HG03575 (cell line): ENCODE results near the gene CCDC121.

ENCODE experiments used
- ATAC-seq: cut with Tn5 transposase; IDR thresholded peaks from one replicate; pipeline ENCODE4 v1.9.1; 2021; ENCODE audit not compliant: unreplicated experiment, insufficient number of reproducible peaks, low FRiP score; ENCODE audit errors: extremely low read depth

The CCDC121 gene

DNA sequence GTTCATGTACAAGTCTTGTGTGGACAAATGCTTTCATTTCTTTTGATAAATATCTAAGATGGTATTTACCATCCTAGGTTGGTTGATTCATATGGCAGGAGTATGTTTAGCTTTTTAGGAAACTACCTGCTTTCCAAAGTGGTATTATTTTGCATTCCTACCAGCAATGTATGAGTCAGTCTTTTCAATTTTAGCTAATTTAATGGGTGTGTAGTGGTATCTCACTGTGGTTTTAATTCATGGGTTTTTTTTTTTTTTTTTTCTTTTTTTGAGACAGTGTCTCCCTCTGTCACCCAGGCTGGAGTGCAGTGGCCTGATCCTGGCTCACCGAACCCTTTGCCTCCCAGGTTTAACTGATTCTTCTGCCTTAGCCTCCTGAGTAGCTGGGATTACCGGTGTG is 41.8 kb downstream of the CCDC121 start:
- ATAC-seq = no peak

DNA sequence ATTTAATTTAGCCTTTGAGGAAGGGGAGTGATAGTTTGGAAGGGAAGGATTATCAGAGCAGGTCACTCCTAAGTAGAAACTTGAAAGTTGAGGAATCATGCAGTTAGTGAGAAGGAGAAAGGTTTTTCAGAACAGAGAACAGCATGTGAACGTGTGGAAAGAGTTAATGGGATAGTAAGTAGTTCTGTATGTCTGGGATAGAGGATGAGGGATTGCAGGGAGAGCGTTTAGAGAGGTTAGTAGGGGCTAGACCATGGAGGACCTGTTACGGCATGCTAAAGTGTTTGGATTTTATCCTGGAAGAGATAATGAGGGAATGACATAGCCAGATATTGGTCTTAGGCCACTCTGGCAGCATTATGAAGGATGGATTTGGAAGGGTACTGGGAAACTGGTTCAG is 44.2 kb downstream of the CCDC121 start:
- no peak for ATAC-seq

DNA sequence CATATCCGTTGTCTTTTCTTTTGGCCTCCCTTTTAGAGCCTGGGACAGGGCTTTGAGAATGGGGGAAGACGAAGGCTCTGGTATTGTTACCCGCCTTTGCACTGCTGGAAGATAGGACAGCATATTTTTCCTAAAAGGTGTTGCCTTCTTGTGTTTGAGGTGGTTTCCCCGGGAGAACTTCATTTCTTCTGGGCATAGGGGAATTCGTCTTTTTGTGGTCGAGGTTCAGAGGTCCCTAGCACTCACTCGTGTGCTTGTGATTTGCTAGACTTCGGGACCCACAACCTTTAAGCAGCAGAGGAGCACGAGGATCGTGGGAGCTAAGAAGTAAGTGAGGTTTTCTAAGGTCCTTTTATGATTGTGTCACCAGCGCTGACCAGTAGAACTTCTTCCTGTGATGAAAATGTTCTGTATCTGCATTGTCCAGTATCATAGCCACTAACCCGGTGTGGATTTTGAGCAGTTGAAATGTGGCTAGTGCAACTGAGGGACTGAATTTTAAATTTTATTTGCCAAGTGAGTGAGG is 45.4 kb downstream of the CCDC121 start:
- no peak for ATAC-seq

DNA sequence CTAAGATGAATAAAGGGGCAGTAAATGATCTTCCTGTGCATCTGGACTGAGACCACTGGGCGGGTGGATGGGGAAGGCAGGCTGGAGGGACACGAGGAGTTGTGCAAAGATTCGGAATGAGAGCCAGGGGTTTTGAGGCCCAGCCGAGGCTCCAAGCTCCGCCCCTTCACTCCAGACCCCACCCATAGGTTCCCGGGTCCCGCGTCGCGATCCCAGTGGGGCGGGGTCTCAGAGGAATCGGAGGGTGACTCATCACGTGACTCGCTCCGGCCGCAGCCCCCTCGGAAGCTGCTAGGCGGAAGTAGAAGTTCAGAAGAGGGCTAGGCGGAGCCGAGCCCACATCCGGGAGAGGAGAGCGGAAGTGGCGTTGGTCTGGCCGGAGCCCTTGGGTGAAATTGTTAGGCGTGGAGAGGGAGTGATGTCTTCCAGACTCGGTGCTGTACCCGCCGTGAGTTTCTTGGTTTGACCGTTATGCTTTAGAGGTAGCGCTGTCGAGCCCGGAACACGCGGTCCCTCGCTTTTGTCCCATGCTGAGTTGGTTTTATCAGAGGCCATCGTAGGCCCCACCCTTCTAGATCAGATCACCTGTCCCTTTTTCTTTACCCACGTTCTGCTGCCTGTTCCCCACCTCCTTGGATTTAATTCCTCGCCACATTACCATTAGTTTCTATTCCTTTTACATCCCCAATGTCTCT is 46.0 kb downstream of the CCDC121 start, which contains the start of gene ZNF512:
Gene ZNF512 (plus strand): TSS at position 348 of the 695 bp plus-strand sequence. CDS start 71 bp downstream, at position 419.
- no peak for ATAC-seq

DNA sequence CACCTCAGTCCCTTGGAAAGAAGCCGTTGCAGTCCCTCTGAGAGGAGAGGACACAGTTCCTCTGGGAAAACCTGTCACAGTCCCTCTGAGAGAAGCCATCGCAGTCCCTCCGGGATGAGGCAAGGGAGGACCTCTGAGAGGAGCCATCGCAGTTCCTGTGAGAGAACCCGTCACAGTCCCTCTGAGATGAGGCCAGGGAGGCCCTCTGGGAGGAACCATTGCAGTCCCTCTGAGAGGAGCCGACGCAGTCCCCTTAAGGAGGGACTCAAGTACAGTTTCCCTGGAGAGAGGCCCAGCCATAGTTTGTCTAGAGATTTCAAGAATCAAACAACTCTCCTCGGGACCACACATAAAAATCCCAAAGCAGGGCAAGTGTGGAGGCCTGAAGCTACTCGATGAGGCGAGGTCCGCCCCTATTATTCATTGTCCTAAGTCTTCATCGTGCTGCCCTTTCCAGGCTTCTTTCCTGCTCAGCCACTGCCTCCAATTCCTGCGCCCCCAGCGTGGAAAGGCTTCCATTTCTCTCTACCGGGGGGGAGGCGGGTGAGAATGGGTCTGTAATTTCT is 46.6 kb downstream of the CCDC121 start:
- ATAC-seq = no peak

DNA sequence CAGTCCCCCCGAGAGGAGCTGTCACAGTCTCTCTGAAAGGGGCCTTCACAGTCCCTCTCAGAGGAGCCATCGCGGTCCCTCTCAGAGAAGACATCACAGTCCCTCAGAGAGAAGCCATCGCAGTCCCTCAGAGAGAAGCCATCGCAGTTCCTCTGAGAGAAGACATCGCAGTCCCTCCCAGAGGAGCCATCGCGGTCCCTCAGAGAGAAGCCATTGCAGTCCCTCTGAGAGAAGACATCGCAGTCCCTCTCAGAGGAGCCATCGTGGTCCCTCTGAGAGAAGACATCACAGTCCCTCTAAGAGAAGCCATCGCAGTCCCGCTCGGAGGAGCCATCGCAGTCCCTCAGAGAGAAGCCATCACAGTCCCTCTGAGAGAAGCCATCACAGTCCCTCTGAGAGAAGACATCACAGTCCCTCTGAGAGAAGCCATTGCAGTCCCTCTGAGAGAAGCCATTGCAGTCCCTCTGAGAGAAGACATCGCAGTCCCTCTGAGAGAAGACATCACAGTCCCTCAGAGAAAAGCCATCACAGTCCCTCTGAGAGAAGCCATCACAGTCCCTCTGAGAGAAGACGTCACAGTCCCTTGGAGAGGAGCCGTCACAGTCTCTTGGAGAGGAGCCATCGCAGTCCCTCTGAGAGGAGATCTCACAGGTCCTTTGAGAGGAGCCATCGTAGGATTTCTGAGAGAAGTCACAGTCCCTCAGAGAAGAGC is 47.2 kb downstream of the CCDC121 start:
- ATAC-seq = no peak
